ENCODE measurements around the gene BBOF1. TPM values are rescaled to one million over a fixed set of nuclear protein-coding genes. Genes with fewer than 3 reads are reported as not detected.

BBOF1 gene
- total RNA-seq, 6 donors from 2014 or later = 4.4 to 35.1 (median 10.0) TPM

DNA sequence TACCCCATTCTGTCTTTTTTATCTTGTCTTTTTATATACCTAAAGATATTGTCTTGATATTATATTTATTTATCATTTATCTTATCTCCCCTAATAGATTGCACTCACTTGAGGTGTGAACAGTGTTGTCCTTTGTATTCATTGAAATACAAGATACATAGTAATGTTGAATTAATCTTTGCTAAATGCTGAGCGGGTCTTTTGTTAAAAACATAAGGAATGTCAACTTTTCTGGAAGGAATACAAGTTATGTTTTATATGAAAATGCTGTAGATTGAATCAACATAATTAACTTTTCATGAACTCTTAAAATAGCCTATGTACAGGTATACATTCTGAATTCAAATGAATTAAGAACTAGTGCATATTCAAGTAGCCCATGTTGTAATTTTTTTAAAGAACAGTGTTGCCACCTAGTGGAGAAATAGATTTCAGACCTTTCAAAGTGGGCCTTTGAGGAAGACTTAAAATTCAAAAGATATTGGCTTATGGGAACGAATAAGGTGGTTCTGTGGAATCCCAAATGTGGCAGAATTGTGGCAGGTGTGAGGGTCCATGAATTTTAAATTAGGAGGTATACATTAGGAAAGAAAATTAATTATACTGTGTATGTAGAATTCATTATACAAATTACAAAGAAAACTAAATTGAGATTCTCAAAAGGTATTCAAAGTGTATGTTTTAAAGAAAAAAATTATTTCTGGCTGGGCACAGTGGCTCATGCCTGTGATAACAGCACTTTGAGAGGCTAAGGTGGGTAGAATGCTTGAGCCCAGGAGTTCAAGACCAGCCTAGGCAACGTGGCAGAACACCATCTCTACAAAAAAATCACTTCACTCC lies 19.1 kb downstream of the BBOF1 start:
- DNase-seq = no peak
- Histone ChIP-seq H3K4me3 (no peak overlapping the region), H3K9me3 (no peaks in the 10 kb centered on the region), H3K36me3 (no peaks in the 10 kb centered on the region), H3K27ac (no peak overlapping the region), H3K27me3 (no peaks in the 10 kb centered on the region), H3K4me1 (no peaks in the 10 kb centered on the region)
- TF ChIP-seq EP300 (IDR thresholded peaks at IDR 0.05) (no peak), POLR2AphosphoS5 (IDR thresholded peaks at IDR 0.05) (no peak)
- TF ChIP-seq, protein P1, sequence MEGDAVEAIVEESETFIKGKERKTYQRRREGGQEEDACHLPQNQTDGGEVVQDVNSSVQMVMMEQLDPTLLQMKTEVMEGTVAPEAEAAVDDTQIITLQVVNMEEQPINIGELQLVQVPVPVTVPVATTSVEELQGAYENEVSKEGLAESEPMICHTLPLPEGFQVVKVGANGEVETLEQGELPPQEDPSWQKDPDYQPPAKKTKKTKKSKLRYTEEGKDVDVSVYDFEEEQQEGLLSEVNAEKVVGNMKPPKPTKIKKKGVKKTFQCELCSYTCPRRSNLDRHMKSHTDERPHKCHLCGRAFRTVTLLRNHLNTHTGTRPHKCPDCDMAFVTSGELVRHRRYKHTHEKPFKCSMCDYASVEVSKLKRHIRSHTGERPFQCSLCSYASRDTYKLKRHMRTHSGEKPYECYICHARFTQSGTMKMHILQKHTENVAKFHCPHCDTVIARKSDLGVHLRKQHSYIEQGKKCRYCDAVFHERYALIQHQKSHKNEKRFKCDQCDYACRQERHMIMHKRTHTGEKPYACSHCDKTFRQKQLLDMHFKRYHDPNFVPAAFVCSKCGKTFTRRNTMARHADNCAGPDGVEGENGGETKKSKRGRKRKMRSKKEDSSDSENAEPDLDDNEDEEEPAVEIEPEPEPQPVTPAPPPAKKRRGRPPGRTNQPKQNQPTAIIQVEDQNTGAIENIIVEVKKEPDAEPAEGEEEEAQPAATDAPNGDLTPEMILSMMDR (IDR thresholded peaks at IDR 0.05) = peak; percentile 39 to 60 (median 56)
- 66 to 68% methylated on average over 3 of the region's 3 CpGs for whole genome bisulfite sequencing, 2 donors
- ATAC-seq (ENCODE audit: low FRiP score in 2 of 2) = peak in 1 of 2 donors; percentile 41

DNA sequence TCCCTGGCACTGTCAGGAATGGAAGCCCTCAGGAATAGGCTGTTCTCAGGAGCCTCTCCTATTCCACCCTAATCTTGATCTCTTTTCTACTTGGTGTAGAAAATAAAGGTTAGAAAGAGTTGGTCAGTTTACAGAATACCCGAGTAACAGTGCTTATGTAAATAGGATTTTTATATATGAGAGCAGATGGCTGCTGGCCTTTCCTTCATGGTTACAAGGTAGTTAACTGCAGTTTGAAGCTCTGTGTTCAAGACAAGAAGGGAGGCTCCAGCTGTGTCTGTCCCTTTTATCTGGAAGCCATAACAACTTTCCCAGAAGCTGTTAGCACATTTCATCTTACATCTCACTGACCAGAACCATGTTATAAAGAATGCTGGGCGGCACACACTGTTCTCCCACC lies 23.1 kb downstream of the BBOF1 start:
- DNase-seq (no peak), ATAC-seq (ENCODE audit: low FRiP score in 2 of 2) (no peak)
- no peaks in the 10 kb centered on the region for H3K27me3 ChIP-seq
- no peaks in the 10 kb centered on the region for H3K9me3 ChIP-seq
- H3K4me1 ChIP-seq = no peaks in the 10 kb centered on the region
- H3K4me3 ChIP-seq = no peak overlapping the region
- TF ChIP-seq, protein P1 (IDR thresholded peaks at IDR 0.05) = no peak
- TF ChIP-seq EP300 (IDR thresholded peaks at IDR 0.05) (no peak), POLR2AphosphoS5 (IDR thresholded peaks at IDR 0.05) (no peak), POLR2A (IDR thresholded peaks at IDR 0.05) (no peak)
- no peaks in the 10 kb centered on the region for H3K36me3 ChIP-seq
- WGBS, 2 donors = 64 to 85% methylated on average over 2 of the region's 2 CpGs
- no peak overlapping the region for H3K27ac ChIP-seq

DNA sequence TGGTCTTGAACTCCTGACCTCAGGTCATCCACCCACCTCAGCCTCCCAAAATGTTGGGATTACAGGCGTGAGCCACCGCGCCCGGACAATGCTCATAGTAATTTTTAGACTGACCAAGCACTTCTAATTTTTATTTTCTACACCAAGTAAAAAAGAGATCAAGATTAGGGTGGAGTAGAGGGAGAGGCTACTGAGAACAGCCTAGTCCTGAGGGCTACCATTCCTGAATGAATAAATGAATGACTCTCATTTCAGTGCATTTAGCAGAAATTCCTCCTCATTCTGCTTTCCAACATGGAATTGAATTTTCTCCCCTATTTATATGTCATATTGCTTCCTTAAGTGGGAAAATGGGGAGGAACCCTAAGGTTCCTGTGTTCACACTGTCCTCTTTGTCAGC lies 26.4 kb downstream of the BBOF1 start:
- WGBS, 2 donors = 99 to 100% methylated on average over 4 of the region's 4 CpGs
- ATAC-seq (ENCODE audit: low FRiP score in 2 of 2) (no peak), DNase-seq (no peak)
- no peaks in the 10 kb centered on the region for H3K4me1 ChIP-seq
- TF ChIP-seq, protein P1 (IDR thresholded peaks at IDR 0.05) = no peak
- TF ChIP-seq POLR2AphosphoS5 (IDR thresholded peaks at IDR 0.05) = no peak
- TF ChIP-seq EP300 (IDR thresholded peaks at IDR 0.05) = no peak
- no peak for TF ChIP-seq POLR2A (IDR thresholded peaks at IDR 0.05)
- no peaks in the 10 kb centered on the region for H3K27me3 ChIP-seq
- H3K36me3 ChIP-seq = no peaks in the 10 kb centered on the region
- no peak overlapping the region for H3K4me3 ChIP-seq
- no peak overlapping the region for H3K27ac ChIP-seq
- no peaks in the 10 kb centered on the region for H3K9me3 ChIP-seq

DNA sequence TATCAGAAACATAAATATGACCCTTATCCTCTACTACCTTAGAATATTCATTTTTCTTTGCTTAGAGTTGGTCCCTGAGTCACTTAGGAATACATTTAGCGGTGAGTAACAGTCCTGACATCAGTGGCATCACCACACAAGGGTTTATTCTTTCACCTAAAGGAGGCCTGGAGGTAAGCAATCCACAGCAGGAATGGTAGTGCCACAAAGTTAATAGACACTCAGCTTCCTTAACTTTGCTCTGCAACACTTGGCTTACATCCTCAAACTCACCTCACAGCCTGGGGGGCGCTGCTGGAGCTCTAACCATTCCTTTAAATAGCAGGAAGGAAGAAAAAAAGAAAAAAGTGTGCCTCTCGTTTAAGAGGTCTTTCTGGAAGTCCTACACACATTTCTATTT lies 29.1 kb downstream of the BBOF1 start:
- Histone ChIP-seq H3K36me3 (no peaks in the 10 kb centered on the region), H3K27me3 (no peaks in the 10 kb centered on the region), H3K9me3 (no peaks in the 10 kb centered on the region), H3K4me3 (no peak overlapping the region), H3K27ac (no peak overlapping the region), H3K4me1 (no peaks in the 10 kb centered on the region)
- ATAC-seq (ENCODE audit: low FRiP score in 2 of 2) (no peak), DNase-seq (no peak)
- no peak for TF ChIP-seq EP300 (IDR thresholded peaks at IDR 0.05)
- TF ChIP-seq POLR2AphosphoS5 (IDR thresholded peaks at IDR 0.05) = no peak
- TF ChIP-seq POLR2A (IDR thresholded peaks at IDR 0.05) = no peak
- TF ChIP-seq, protein P1 (IDR thresholded peaks at IDR 0.05) = no peak
- 56 to 59% methylated on average over 3 of the region's 3 CpGs for WGBS, 2 donors

Measured in upper lobe of left lung (tissue), 6 donors.